ENCODE results near the gene KCNH2. TPM values are rescaled to one million over a fixed set of nuclear protein-coding genes. Genes with fewer than 3 reads are reported as not detected.
A peak's percentile ranks its signal among the peaks of the same experiment; 100 is the strongest.
"Not testable (repeated sequence)": the region's sequence is repeated elsewhere in the genome, so short reads cannot be mapped to it uniquely, and the experiment has no call there.

The KCNH2 gene
- total RNA-seq, 2 donors from 2014 or later, result 2.2 to 5.6 TPM

DNA sequence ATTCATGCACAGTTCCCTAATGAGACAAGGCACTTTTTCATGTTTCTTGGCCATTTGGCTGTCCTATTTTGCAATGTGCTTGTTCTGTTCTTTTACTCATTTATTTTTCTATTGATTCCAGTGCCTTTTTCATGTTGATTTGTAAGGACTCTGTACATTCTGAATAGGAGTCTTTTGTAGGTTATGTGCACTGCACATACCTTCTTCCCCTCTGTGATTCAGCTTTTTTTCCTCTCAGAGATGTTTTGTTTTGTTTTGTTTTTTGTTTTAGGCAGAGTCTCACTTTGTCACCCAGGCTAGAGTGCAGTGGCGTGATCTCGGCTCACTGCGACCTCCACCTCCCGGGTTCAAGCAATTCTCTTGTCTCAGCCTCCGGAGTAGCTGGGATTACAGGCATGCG, 59.7 kb downstream of the KCNH2 start:
- DNase-seq (no peak), ATAC-seq (no peak)
- no peaks in the 10 kb centered on the region for H3K9me3 ChIP-seq (ENCODE audit: control insufficient read depth, low read length, poor library complexity, severe bottlenecking)
- no peak overlapping the region for H3K4me3 Mint-ChIP-seq
- peaks cover 9% of the 10 kb centered on the region for H3K4me1 Mint-ChIP-seq
- peaks cover 53% of the 10 kb centered on the region for H3K27me3 Mint-ChIP-seq
- no peak overlapping the region for H3K27ac Mint-ChIP-seq
- H3K36me3 Mint-ChIP-seq (ENCODE audit: low read depth), result peaks cover 2% of the 10 kb centered on the region

- H3K9me3 ChIP-seq (ENCODE audit: control insufficient read depth, low read length, poor library complexity, severe bottlenecking), result no peaks in the 10 kb centered on the region
- peaks cover 2% of the 10 kb centered on the region for H3K36me3 Mint-ChIP-seq (ENCODE audit: low read depth)
- H3K27ac Mint-ChIP-seq, result peak overlapping the region; percentile 47
- peaks cover 53% of the 10 kb centered on the region for H3K27me3 Mint-ChIP-seq
- DNase-seq (no peak), ATAC-seq (no peak)
- peaks cover 9% of the 10 kb centered on the region for H3K4me1 Mint-ChIP-seq
- H3K4me3 Mint-ChIP-seq, result no peak overlapping the region
Observed at GRCh38 chr7:150917969-150918368, 60.2 kb downstream of the KCNH2 start.

DNA sequence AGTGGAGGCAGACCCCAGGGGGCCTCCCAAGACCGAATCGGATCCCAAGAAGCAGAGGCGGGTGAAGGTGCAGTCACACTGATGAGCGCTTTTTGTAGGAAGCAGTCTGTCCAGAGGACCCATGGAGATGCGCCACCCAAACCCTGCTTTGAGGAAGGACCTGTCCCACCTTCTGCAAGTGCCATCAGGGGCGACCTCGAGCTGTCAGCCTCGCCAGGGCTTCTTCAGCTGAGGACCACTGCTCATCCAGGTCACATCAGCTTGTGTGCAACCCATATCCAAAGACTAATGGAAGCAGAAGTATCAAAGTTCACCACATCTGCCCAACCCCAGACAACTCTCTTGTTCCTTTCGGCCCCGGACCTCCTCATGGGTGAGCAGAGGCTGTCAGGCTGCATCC, 61.5 kb downstream of the KCNH2 start:
- H3K9me3 ChIP-seq (ENCODE audit: control insufficient read depth, low read length, poor library complexity, severe bottlenecking), result no peaks in the 10 kb centered on the region
- H3K4me1 Mint-ChIP-seq, result peaks cover 7% of the 10 kb centered on the region
- no peak overlapping the region for H3K27ac Mint-ChIP-seq
- H3K4me3 Mint-ChIP-seq, result no peak overlapping the region
- peaks cover 2% of the 10 kb centered on the region for H3K36me3 Mint-ChIP-seq (ENCODE audit: low read depth)
- DNase-seq (no peak), ATAC-seq (no peak)
- peaks cover 53% of the 10 kb centered on the region for H3K27me3 Mint-ChIP-seq

GRCh38 chr7:150914966-150915365, 63.2 kb downstream of the KCNH2 start:
- Mint-ChIP-seq H3K27ac (no peak overlapping the region), H3K4me1 (peaks cover 10% of the 10 kb centered on the region), H3K4me3 (no peak overlapping the region), H3K27me3 (peaks cover 45% of the 10 kb centered on the region), H3K36me3 (ENCODE audit: low read depth) (peaks cover 4% of the 10 kb centered on the region)
- no peaks in the 10 kb centered on the region for H3K9me3 ChIP-seq (ENCODE audit: control insufficient read depth, low read length, poor library complexity, severe bottlenecking)
- no peak for ATAC-seq
- DNase-seq, result no peak

GRCh38 chr7:150914196-150914595, 63.9 kb downstream of the KCNH2 start:
- H3K27ac Mint-ChIP-seq, result no peak overlapping the region
- DNase-seq, result no peak
- H3K4me3 Mint-ChIP-seq, result no peak overlapping the region
- no peaks in the 10 kb centered on the region for H3K9me3 ChIP-seq (ENCODE audit: control insufficient read depth, low read length, poor library complexity, severe bottlenecking)
- no peak for ATAC-seq
- peaks cover 4% of the 10 kb centered on the region for H3K36me3 Mint-ChIP-seq (ENCODE audit: low read depth)
- peaks cover 37% of the 10 kb centered on the region for H3K27me3 Mint-ChIP-seq
- H3K4me1 Mint-ChIP-seq, result peaks cover 14% of the 10 kb centered on the region

DNA sequence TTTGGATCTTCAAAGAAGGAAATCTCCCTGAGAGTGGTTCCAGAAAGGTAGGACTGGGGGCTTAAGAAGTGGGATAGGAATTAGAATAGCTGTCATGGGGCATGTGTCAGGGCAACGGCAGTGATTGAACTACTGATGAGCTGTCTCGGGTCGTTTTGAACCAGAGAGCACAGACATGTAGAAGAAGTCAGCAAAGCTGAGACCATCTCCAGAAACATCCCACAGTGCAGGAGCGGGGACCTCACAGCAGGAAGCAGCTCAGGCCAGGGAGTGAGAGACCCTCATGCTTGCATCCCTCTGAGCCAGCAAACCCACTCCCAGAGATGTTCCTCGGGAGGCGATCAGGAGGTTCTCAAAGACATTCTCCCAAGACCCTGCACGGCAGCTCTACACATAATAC, 65.7 kb downstream of the KCNH2 start:
- Mint-ChIP-seq H3K4me3 (no peak overlapping the region), H3K36me3 (ENCODE audit: low read depth) (peaks cover 4% of the 10 kb centered on the region), H3K4me1 (peaks cover 18% of the 10 kb centered on the region), H3K27ac (no peak overlapping the region), H3K27me3 (peaks cover 26% of the 10 kb centered on the region)
- no peaks in the 10 kb centered on the region for H3K9me3 ChIP-seq (ENCODE audit: control insufficient read depth, low read length, poor library complexity, severe bottlenecking)
- ATAC-seq (no peak), DNase-seq (no peak)

DNA sequence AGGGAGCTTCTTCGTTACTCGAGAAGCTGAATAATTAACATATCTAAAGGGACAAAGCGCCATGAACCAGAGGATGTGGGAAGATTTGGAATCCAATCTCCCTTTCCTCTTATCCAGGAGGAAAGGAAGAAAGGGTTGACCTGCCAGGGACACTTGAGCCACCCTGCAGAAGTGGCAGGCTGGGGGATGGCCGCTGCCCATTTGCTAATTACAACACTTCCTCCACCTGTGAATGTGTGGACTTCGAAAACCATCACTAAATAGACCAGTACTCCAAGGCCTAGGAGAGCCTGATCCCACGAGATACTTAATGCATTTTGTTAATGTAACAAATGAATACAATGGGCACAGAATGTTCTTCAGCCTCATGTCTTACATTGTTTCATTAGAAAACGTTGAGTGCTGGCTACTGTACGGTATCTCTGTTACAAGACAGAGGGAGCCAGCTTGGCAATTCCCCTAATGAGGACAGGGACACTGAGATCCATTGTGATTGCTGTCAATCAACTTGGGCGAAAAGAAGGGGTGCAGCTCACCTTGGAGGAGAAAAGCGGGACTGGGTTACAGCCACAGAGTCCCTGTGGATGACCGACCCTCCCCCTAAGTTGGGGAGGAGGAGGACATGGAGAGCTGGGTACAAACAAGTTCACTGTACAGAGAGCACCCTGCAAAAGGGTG, 66.4 kb downstream of the KCNH2 start:
- peaks cover 16% of the 10 kb centered on the region for H3K4me1 Mint-ChIP-seq
- H3K27me3 Mint-ChIP-seq, result peaks cover 25% of the 10 kb centered on the region
- no peaks in the 10 kb centered on the region for H3K9me3 ChIP-seq (ENCODE audit: control insufficient read depth, low read length, poor library complexity, severe bottlenecking)
- H3K4me3 Mint-ChIP-seq, result no peak overlapping the region
- no peak for DNase-seq
- peaks cover 4% of the 10 kb centered on the region for H3K36me3 Mint-ChIP-seq (ENCODE audit: low read depth)
- ATAC-seq, result no peak
- H3K27ac Mint-ChIP-seq, result no peak overlapping the region

DNA sequence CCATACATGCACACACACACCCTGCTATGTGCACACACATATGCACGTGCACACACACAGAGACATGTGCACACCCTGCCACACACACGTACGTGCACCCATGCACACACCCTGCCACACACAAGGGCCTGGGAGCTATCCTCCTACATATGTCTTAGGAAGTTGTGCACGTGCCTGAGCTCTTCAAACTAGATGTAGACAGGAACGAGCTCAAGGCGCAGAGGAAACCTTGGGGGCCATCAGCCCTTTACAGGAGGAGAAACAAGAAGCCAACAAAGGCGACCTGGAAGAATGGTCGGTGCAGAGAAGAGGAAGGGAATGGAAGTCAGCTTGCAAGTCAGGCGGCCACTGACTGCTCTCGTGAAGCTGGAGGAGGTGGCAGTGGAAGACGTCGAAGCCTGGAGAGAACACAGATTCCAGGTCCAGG, 67.1 kb downstream of the KCNH2 start:
- DNase-seq (no peak), ATAC-seq (no peak)
- Mint-ChIP-seq H3K27me3 (peaks cover 20% of the 10 kb centered on the region), H3K36me3 (ENCODE audit: low read depth) (peaks cover 4% of the 10 kb centered on the region), H3K4me1 (peaks cover 16% of the 10 kb centered on the region), H3K4me3 (no peak overlapping the region), H3K27ac (no peak overlapping the region)
- H3K9me3 ChIP-seq (ENCODE audit: control insufficient read depth, low read length, poor library complexity, severe bottlenecking), result no peaks in the 10 kb centered on the region

GRCh38 chr7:150910305-150910995, 67.7 kb downstream of the KCNH2 start:
- not testable (repeated sequence) for H3K4me3 Mint-ChIP-seq; H3K9me3 ChIP-seq (ENCODE audit: control insufficient read depth, low read length, poor library complexity, severe bottlenecking); DNase-seq; H3K27ac Mint-ChIP-seq; H3K36me3 Mint-ChIP-seq (ENCODE audit: low read depth); ATAC-seq
- Mint-ChIP-seq H3K27me3 (peaks cover 20% of the 10 kb centered on the region), H3K4me1 (peaks cover 13% of the 10 kb centered on the region)

- no peaks in the 10 kb centered on the region for H3K9me3 ChIP-seq (ENCODE audit: control insufficient read depth, low read length, poor library complexity, severe bottlenecking)
- Mint-ChIP-seq H3K4me3 (peak overlapping the region; percentile 64), H3K4me1 (peaks cover 13% of the 10 kb centered on the region), H3K27me3 (peaks cover 23% of the 10 kb centered on the region), H3K27ac (peak overlapping the region; percentile 72), H3K36me3 (ENCODE audit: low read depth) (peaks cover 2% of the 10 kb centered on the region)
- DNase-seq (peak in 1 of 3 donors; percentile 15), ATAC-seq (peak; percentile 94)
Observed at GRCh38 chr7:150909200-150909995, 68.7 kb downstream of the KCNH2 start.

- peaks cover 2% of the 10 kb centered on the region for H3K36me3 Mint-ChIP-seq (ENCODE audit: low read depth)
- ATAC-seq (no peak), DNase-seq (no peak)
- peaks cover 33% of the 10 kb centered on the region for H3K27me3 Mint-ChIP-seq
- peaks cover 13% of the 10 kb centered on the region for H3K4me1 Mint-ChIP-seq
- no peak overlapping the region for H3K4me3 Mint-ChIP-seq
- no peak overlapping the region for H3K27ac Mint-ChIP-seq
- H3K9me3 ChIP-seq (ENCODE audit: control insufficient read depth, low read length, poor library complexity, severe bottlenecking), result no peaks in the 10 kb centered on the region
Observed at GRCh38 chr7:150908173-150908572, 69.9 kb downstream of the KCNH2 start.

DNA sequence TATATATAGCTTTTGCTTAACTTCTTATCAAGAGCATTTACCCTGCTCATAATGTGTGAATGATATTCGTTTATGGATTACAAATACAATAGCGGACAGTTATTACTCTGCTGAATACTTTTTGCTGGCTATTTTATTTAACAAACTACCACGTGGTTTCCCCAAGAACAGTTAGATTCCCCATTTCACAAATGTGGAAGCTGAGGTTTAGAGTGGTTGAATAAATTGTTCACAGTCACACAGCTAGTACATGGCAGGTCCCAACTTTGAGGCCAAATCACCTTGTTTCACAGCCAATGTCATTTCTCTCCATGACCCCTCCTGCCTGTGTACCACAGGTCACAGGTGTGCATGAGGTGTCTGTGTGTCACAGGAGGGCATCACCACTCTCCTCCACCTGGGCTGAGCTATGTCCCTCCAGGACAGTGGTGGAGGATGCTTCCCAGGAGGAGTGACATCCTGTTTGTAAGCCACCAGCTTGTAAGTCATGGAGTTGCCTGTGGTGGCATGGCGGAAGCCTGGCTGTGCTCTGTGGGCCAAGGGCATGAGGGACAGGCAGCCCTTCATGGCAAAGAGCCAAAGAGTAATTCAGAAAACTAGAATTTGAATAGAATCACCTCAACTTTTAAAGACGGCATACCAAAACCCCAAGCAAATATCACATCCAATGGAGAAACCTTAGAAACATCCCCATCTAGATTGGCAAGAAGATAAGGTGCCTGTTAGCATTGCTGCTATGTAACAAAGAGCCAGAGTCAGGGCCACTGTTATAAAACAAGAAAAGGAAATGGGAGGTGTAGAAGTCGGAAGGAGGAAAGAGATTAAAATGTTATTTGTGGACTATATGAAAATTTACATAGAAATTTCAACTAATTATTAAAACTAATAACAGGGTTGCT, 73.9 kb downstream of the KCNH2 start:
- ATAC-seq (no peak), DNase-seq (no peak)
- Mint-ChIP-seq H3K36me3 (ENCODE audit: low read depth) (peaks cover 2% of the 10 kb centered on the region), H3K4me1 (peaks cover 17% of the 10 kb centered on the region), H3K27ac (no peak overlapping the region), H3K4me3 (no peak overlapping the region), H3K27me3 (peaks cover 59% of the 10 kb centered on the region)
- no peaks in the 10 kb centered on the region for H3K9me3 ChIP-seq (ENCODE audit: control insufficient read depth, low read length, poor library complexity, severe bottlenecking)
